Colonic mucosa (tissue), 4 donors: ENCODE data around the gene CHRNA4. TPM values are rescaled to one million over a fixed set of nuclear protein-coding genes. Genes with fewer than 3 reads are reported as not detected.

Experiments used
- DNase-seq: peaks from one replicate; pipeline ENCODE4 v3.0.0-alpha.2; 2020
- H3K27ac ChIP-seq: fragments of 200-600 bp; one replicate; pipeline ENCODE4 v1.8.0; 2021
- H3K27me3 ChIP-seq: fragments of 200-600 bp; one replicate; pipeline ENCODE4 v1.8.0; 2021
- H3K36me3 ChIP-seq: fragments of 200-600 bp; one replicate; pipeline ENCODE4 v1.8.0; 2021
- H3K4me1 ChIP-seq: fragments of 200-600 bp; one replicate; pipeline ENCODE4 v1.8.0; 2021; ENCODE audit warnings: mild to moderate bottlenecking
- H3K4me3 ChIP-seq: fragments of 200-600 bp; one replicate; pipeline ENCODE4 v1.8.0; 2021
- H3K9ac ChIP-seq, 2 donors: one replicate each; pipeline ENCODE4 v1.7.0; 2013; ENCODE audit warnings: control low read depth in 2 of 2, low read depth in 2 of 2, low read length in 2 of 2
- H3K9me3 ChIP-seq: fragments of 200-600 bp; one replicate; pipeline ENCODE4 v1.8.0; 2021
- intact Hi-C: fragments of 100-400 bp; cut with DNase I; formaldehyde crosslinking; loops from one replicate; pipeline ENCODE4 v1.14.1; 2022
- total RNA-seq, 2 donors: library from RNA; stranded (reverse); fragmentation: NEBNext Ultra II Directional in 1 of 2; extraction: Animal tissue kit (Norgen Biotek cat#: 25700) in 1 of 2; gene quantifications; one replicate each; pipeline ENCODE4 v1.2.1, GENCODE V29; 2021
- TF ChIP-seq, protein P1 (sequence below): fragments of 200-600 bp; IDR thresholded peaks from one replicate; pipeline ENCODE4 v1.8.0; 2022; ENCODE audit warnings: antibody characterized with exemption, mild to moderate bottlenecking
- donor health status: healthy.
- donor health status: DM: no; HTN: no; CAD: no.
- donor health status: DM: no; HTN: no; CAD: no.

CHRNA4 gene
- total RNA-seq, 2 donors from 2014 or later: 0.05 TPM; not detected in 1

DNA sequence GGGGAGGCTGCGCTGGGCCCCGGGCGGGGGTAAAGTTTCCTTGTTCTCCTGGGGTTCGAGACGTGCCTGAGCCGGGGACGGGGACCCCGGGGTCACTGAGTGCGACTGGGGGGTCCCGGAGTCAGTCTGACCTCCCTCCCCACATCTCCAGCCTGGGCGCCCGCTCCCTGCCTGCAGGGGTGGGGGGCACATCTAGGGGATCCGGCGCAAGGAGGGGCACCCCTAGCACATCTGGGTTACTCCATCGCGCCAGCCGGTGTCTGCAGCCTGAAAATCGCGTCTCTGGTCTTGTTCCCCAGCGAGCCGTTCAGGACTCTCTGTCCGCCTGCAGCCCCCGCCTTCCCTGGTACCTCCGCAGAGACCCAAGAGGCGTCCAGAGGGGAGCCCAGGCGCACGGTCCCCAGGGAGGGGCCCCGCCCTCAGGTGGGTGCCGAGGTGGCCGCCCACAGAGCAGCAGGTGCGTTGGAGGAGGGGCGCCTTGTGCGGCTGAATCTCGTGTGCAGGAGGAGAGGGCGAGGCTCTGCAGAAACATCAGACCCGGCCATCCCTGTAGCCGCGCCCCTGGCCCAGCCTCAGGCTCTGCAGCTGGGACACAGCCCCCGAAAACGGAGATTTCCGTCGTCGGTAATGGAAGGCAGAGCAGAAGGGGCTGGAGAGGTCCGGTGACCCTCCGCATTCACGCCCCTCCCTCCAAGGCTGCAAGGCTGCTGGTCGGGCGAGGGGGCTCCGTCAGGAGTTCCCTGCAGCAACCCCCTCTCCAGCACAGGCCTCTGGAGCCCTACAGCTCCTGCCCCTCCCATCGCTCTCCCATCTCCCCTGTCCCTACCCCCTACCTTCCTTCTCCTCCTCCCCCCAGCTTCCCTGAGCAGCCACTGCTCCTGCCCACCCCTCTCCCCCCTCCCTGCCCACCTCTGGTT is 628 bp upstream of the CHRNA4 start:
- DNase-seq: no peak
- H3K4me3 ChIP-seq: no peak overlapping the region
- no peaks in the 10 kb centered on the region for H3K9me3 ChIP-seq
- H3K4me1 ChIP-seq: no peaks in the 10 kb centered on the region
- intact Hi-C loops: no loop called here
- TF ChIP-seq, protein P1, sequence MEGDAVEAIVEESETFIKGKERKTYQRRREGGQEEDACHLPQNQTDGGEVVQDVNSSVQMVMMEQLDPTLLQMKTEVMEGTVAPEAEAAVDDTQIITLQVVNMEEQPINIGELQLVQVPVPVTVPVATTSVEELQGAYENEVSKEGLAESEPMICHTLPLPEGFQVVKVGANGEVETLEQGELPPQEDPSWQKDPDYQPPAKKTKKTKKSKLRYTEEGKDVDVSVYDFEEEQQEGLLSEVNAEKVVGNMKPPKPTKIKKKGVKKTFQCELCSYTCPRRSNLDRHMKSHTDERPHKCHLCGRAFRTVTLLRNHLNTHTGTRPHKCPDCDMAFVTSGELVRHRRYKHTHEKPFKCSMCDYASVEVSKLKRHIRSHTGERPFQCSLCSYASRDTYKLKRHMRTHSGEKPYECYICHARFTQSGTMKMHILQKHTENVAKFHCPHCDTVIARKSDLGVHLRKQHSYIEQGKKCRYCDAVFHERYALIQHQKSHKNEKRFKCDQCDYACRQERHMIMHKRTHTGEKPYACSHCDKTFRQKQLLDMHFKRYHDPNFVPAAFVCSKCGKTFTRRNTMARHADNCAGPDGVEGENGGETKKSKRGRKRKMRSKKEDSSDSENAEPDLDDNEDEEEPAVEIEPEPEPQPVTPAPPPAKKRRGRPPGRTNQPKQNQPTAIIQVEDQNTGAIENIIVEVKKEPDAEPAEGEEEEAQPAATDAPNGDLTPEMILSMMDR: no peak
- H3K36me3 ChIP-seq: no peaks in the 10 kb centered on the region
- H3K9ac ChIP-seq: no peak overlapping the region
- no peak overlapping the region for H3K27ac ChIP-seq
- peaks cover 19% of the 10 kb centered on the region for H3K27me3 ChIP-seq

DNA sequence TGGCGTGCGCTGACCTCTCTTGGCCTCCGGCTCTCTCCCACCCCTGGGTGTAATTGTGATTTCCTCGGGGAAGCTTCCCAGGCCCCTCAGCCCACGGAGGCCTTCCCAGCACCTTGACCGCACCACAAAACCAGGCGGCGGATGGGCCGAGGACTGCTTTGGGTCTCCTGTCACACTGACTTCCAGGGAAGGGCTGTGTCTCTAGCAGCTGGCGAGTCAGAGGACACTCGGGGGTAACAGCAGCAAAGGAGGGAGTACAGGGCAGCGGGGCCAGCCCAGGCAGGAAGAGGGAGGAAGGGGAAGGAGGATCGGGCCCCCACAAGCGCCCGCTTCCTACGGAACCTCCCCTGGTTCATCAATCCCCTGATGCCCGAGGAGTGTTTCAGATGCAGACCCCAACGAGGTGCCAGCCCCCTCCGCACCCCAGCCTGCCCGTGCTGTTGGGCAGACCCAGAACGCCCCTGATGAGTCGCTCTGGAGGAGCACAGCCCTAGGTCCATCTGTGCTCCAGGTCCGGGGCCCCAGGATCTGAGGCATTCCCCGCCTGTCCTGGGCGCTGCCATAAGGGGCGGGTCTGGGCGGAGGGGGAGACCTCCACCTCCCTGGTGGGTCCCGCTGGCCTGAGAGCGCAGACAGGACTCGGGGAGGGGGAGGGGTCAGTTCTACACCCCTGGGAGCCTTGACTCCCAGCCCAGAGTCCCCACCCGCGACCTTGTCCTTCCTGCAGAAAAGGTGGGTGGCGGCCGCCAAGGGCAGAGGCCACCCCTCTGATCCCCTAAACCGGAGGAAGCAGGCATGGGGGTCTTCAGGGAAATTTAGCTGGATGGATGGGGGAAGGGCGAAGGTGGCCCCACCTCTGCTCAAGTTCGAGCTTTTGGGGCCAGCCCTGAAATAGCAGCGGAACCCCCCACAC is 956 bp downstream of the CHRNA4 start:
- H3K9me3 ChIP-seq: no peaks in the 10 kb centered on the region
- TF ChIP-seq, protein P1: no peak
- no peaks in the 10 kb centered on the region for H3K4me1 ChIP-seq
- H3K27me3 ChIP-seq: peaks cover 19% of the 10 kb centered on the region
- H3K27ac ChIP-seq: no peak overlapping the region
- intact Hi-C loops: no loop called here
- DNase-seq: no peak
- H3K36me3 ChIP-seq: no peaks in the 10 kb centered on the region
- no peak overlapping the region for H3K4me3 ChIP-seq
- no peak overlapping the region for H3K9ac ChIP-seq

DNA sequence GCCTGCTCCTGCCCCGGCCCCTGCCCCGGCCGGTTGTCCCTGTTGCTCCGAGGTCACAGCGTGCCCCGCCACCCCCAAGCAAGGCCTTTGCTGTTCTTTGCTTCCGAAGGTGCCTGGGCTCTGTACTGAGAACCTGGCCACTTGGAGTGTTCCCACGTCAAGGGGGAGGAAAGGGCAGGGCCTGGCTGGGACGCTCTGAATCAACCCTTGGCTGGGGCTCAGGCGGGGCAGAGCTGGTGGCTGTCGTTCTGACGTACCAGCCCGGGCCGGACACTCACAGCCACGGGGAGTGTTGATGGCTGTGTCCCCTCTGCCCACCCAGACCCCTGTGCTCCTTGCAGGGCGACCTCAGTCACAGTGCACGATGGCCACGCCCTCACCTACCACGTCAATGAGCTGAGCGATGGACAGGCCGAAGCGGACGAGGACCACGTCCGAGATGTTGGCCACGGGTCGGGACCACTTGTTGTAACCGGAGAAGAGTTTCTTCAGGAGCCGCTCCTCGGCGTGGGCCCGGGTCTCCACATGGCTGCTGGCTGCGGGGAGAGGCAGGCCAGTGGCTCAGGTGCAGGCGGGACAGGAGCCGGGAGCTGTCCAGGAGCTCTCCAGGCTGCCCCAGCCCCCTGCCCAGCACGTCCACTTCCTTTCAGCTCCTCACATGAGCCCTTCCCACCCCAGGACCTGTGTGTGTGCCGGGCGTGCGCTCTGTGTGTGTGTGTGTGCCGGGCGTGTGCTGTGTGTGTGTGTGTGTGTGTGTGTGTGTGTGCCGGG is 1.8 kb downstream of the CHRNA4 start:
- Histone ChIP-seq H3K27me3 (peaks cover 19% of the 10 kb centered on the region), H3K36me3 (no peaks in the 10 kb centered on the region), H3K4me3 (no peak overlapping the region), H3K4me1 (no peaks in the 10 kb centered on the region), H3K9ac (no peak overlapping the region), H3K27ac (no peak overlapping the region), H3K9me3 (no peaks in the 10 kb centered on the region)
- TF ChIP-seq, protein P1: no peak
- intact Hi-C loops: no loop called here
- no peak for DNase-seq

DNA sequence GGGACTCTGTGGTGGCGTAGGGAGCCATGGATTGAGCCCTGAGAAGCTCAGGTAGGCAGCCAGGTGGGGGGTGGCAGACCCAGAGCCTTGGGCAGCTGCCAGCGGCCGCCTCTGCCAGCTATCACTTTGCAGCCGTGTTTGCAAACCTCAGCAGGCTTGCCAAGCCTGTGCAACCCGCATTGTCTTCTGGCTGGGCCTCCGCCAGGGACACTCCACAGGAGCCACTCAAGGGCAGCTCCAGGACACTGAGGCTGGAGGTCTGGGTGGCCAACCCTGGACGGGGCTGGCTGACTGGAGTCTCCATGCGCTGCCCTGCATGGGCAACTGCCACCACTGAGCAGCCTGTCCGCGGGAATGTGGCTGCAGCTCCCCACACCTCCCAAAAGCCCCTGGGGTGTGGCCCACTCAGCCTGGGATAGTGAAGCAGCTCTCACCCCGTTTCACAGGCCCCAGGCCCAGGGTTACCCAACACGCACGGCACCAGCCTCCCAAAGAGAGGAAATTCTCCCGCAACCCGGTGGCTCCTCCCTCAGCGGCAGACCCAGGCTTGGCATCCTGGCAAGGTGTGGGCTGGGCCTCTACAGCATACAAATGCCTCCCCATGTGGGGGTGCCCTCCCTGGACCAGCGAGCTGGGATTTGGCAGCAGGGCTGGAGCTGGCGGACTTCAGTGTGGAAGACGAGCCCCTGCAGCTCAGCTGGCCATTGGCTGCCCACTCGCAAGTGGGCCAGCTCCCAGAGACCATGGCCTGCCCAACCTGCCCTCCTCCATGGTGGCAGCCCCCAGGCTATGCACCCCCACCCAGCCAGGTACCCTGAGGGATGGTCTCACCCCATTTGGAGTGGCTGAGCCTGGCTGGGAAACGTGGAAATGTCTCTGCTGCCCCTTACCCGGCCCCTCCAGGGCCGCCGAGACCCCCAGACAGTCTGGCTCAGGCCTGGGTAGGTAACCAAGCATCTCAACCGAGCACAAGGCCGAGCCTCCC is 2.9 kb downstream of the CHRNA4 start:
- H3K4me1 ChIP-seq: no peaks in the 10 kb centered on the region
- intact Hi-C loops: no loop called here
- H3K9ac ChIP-seq: no peak overlapping the region
- no peaks in the 10 kb centered on the region for H3K36me3 ChIP-seq
- H3K27ac ChIP-seq: no peak overlapping the region
- no peak overlapping the region for H3K4me3 ChIP-seq
- TF ChIP-seq, protein P1: no peak
- peaks cover 19% of the 10 kb centered on the region for H3K27me3 ChIP-seq
- no peak for DNase-seq
- H3K9me3 ChIP-seq: no peaks in the 10 kb centered on the region
